ENCODE results near the gene SLC25A6.
"Not testable (repeated sequence)": the region's sequence is repeated elsewhere in the genome, so short reads cannot be mapped to it uniquely, and the experiment has no call there.

Gene SLC25A6

GRCh38 chrX:1430451-1430850 is 38.5 kb upstream of the SLC25A6 start:
- H3K36me3 ChIP-seq (replicated peaks): peaks cover 23% of the 10 kb centered on the region
- no peak for TF ChIP-seq CTCF (IDR thresholded peaks at IDR 0.05; ENCODE audit: low read depth, low read length, missing control alignments)
- in situ Hi-C loops (cut with HindIII; ENCODE audit: low pct_ligation_motif_present, low sequenced_read_pairs): no loop called here
- DNase-seq: no peak
- H3K4me3 ChIP-seq (ENCODE audit: low read depth, low read length): no peak overlapping the region
- H3K27ac ChIP-seq: no peak overlapping the region
- H3K27me3 ChIP-seq (replicated peaks): no peaks in the 10 kb centered on the region

- Histone ChIP-seq H3K36me3 (replicated peaks) (peaks cover 31% of the 10 kb centered on the region), H3K27me3 (replicated peaks) (no peaks in the 10 kb centered on the region), H3K4me3 (ENCODE audit: low read depth, low read length) (no peak overlapping the region), H3K27ac (no peak overlapping the region)
- no peak for TF ChIP-seq CTCF (IDR thresholded peaks at IDR 0.05; ENCODE audit: low read depth, low read length, missing control alignments)
- in situ Hi-C loops (cut with HindIII; ENCODE audit: low pct_ligation_motif_present, low sequenced_read_pairs): no loop called here
- no peak for DNase-seq
These were observed 35.8 kb upstream of the SLC25A6 start for GRCh38 chrX:1427756-1428155.

DNA sequence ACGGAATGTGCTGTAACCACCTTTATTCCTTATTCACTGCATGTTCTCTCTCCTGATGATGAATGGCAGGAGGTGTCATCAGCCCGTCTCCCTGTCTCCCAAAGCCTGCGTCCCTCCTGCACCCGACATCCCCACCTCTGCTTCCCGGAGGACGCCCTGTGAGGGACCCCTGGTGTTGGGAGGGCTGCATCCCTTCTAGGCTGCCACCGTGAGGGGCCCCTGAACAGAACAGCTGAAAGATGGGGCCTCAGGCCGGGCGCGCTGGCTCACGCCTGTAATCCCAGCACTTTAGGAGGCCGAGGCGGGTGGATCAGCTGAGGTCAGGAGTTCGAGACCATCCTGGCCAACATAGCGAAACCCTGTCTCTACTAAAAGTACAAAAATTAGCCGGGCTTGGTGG is 34.4 kb upstream of the SLC25A6 start:
- H3K27me3 ChIP-seq (replicated peaks); DNase-seq; in situ Hi-C loops (cut with HindIII; ENCODE audit: low pct_ligation_motif_present, low sequenced_read_pairs); H3K4me3 ChIP-seq (ENCODE audit: low read depth, low read length); H3K27ac ChIP-seq: not testable (repeated sequence)
- peaks cover 29% of the 10 kb centered on the region for H3K36me3 ChIP-seq (replicated peaks)

DNA sequence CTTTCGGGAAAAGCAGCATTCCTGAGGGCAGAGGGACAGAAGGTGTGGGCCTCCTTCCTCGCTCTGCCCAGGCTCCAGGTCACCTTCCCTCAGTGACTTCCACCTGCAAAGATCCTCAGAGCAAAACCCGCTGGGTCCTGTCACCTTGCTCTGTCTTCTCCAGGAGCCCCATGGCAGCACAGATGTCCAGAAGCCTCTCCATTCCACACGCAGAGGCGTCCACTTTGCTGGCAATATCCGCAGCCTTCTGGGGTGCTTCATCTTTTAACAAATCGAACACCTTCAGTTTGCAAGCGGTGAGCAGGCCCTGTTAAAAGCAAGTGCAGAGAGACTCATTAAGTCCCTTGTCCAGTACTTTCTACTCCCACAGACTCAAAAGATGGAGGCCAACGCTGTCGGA is 33.5 kb upstream of the SLC25A6 start:
- Histone ChIP-seq H3K27ac (no peak overlapping the region), H3K27me3 (replicated peaks) (no peaks in the 10 kb centered on the region), H3K4me3 (ENCODE audit: low read depth, low read length) (no peak overlapping the region), H3K36me3 (replicated peaks) (peaks cover 30% of the 10 kb centered on the region)
- in situ Hi-C loops (cut with HindIII; ENCODE audit: low pct_ligation_motif_present, low sequenced_read_pairs): no loop called here
- no peak for TF ChIP-seq CTCF (IDR thresholded peaks at IDR 0.05; ENCODE audit: low read depth, low read length, missing control alignments)
- no peak for DNase-seq

DNA sequence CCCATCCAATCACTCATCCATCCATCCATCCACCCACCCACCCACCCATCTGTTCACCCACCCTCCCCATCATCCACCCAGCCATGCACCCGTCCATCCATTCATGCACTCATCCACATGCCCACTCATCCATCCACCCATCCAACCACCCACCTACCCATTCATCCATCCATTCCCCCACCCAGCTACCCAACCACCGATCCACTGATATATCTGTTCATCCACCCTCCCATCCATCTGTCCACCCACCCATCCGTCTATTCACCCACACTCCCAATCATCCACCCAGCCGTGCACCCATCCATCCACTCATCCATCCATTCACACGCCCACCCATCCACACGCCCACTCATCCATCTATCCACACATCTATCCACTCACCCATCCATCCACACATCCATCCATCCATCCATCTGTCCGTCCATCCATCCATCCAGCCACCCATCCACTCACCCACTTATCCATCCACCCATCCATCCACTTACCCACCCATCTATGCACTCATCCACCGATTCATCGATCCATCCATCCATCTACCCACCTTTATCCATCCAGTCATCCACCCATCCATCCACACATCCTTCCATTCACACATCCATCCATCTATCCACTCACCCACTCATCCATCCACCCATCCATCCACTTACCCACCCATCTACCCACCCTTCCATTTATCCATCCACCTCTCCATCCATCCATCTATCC is 32.4 kb upstream of the SLC25A6 start:
- no peak overlapping the region for H3K4me3 ChIP-seq (ENCODE audit: low read depth, low read length)
- TF ChIP-seq CTCF (IDR thresholded peaks at IDR 0.05; ENCODE audit: low read depth, low read length, missing control alignments): no peak
- H3K27me3 ChIP-seq (replicated peaks): no peaks in the 10 kb centered on the region
- in situ Hi-C loops (cut with HindIII; ENCODE audit: low pct_ligation_motif_present, low sequenced_read_pairs): no loop called here
- no peak for DNase-seq
- peaks cover 28% of the 10 kb centered on the region for H3K36me3 ChIP-seq (replicated peaks)
- H3K27ac ChIP-seq: no peak overlapping the region

- in situ Hi-C loops (cut with HindIII; ENCODE audit: low pct_ligation_motif_present, low sequenced_read_pairs): no loop called here
- no peaks in the 10 kb centered on the region for H3K27me3 ChIP-seq (replicated peaks)
- no peak overlapping the region for H3K4me3 ChIP-seq (ENCODE audit: low read depth, low read length)
- DNase-seq: no peak
- H3K36me3 ChIP-seq (replicated peaks): peaks cover 30% of the 10 kb centered on the region
- H3K27ac ChIP-seq: no peak overlapping the region
- no peak for TF ChIP-seq CTCF (IDR thresholded peaks at IDR 0.05; ENCODE audit: low read depth, low read length, missing control alignments)
These were observed 31.3 kb upstream of the SLC25A6 start for GRCh38 chrX:1423215-1423614.
